ENCODE results near the gene ST3GAL3. TPM values are rescaled to one million over a fixed set of nuclear protein-coding genes. Genes with fewer than 3 reads are reported as not detected.

Gene ST3GAL3
- total and polyA plus RNA-seq, 11 donors, result 14.4 to 31.7 (median 26.3) TPM

DNA sequence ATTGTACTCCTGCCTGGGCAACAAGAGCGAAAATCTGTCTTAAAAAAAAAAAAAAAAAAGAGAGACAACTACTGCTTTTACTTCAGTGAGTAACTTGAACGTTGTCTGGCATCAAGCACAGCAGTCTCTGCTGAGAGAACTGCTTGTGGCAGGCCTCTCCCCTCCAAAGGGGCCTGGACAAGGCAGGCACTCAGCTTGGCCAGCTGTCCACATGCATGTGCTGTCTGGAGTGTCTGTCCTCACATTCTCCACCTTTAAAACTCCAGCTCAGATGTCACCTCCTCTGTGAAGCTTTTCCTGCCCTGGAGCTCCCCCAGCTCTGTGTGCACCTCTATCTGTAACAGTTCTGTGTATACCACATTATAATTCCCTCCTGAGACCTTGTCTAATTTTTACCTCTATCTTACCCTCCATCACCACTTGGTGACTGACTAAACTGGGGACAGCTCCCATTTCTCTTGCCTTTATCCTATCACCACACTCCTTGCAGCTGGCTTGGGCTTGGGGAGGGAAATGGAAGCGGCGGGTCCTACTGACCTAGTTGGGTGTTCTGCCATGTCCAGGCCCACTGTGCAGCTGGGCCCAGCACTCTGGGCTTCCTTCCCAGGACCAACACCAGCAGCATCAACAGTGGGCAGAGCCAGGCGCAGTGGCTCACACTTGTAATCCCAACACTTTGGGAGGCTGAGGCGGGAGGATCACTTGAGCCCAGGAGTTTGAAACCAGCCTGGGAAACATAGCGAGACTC lies 154.8 kb downstream of the ST3GAL3 start:
- ATAC-seq, result peak; percentile 52 to 65 (median 58)
- Histone ChIP-seq H3K36me3 (peaks cover 0 to 3% (median 0%) of the 10 kb centered on the region in 9 donors), H3K4me3 (no peak overlapping the region), H3K4me1 (peaks cover 0 to 57% (median 17%) of the 10 kb centered on the region in 12 donors), H3K27ac (peak overlapping the region in 6 of 12 donors; percentile 5 to 53 (median 36)), H3K27me3 (no peaks in the 10 kb centered on the region), H3K9me3 (no peaks in the 10 kb centered on the region)
- TF ChIP-seq, protein P1, sequence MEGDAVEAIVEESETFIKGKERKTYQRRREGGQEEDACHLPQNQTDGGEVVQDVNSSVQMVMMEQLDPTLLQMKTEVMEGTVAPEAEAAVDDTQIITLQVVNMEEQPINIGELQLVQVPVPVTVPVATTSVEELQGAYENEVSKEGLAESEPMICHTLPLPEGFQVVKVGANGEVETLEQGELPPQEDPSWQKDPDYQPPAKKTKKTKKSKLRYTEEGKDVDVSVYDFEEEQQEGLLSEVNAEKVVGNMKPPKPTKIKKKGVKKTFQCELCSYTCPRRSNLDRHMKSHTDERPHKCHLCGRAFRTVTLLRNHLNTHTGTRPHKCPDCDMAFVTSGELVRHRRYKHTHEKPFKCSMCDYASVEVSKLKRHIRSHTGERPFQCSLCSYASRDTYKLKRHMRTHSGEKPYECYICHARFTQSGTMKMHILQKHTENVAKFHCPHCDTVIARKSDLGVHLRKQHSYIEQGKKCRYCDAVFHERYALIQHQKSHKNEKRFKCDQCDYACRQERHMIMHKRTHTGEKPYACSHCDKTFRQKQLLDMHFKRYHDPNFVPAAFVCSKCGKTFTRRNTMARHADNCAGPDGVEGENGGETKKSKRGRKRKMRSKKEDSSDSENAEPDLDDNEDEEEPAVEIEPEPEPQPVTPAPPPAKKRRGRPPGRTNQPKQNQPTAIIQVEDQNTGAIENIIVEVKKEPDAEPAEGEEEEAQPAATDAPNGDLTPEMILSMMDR (IDR thresholded peaks at IDR 0.05), result no peak
- TF ChIP-seq POLR2A (IDR thresholded peaks at IDR 0.05), result no peak
- intact Hi-C loops (cut with DNase I), result no loop called here
- 79 to 88% (median 88%) methylated on average over 7 of the region's 7 CpGs for WGBS, 4 donors
- peak in 1 of 5 donors; percentile 65 for DNase-seq

DNA sequence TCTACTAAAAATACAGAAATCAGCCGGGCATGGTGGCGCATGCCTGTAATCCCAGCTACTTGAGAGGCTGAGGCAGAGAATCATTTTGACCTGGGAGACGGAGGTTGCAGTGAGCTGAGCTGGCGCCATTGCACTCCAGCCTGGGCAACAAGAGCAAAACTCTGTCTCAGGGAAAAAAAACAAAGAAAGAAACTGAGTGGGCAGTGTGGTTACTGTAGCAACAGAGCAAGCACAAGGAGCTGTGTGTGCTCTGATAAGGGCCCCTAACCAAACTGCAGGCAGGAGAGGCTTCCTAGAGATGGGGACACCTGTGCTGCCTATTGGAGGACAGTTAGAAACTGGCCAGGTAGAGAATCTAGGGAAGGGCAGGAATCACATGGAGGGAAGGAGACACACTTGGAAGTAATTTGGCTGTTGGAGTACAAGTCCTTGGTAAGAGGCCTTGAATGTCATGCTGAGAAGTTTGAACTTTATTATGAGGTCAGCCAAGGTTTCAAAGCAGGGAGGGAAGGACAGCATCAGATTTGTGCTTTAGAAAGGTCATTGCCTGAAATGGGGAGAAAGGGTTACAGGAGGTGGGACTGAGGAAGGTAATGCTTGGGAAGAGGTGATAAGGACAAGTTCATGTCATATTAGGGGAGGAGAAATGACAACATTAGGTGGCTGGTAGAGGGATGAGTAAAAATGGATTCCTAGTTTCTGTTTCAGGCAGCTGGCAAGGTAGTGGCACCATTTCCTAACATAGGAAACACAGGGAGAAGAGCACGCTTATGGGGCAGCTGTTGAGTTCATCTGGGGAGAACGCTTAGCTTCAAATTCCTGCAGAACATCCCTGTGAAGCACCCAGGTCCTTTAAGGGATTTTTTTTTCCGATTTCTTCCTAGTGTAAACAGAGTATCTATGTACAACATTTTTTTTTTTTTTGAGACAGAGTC lies 157.0 kb downstream of the ST3GAL3 start:
- no peaks in the 10 kb centered on the region for H3K36me3 ChIP-seq
- peak in 1 of 4 donors; percentile 9 for ATAC-seq

DNA sequence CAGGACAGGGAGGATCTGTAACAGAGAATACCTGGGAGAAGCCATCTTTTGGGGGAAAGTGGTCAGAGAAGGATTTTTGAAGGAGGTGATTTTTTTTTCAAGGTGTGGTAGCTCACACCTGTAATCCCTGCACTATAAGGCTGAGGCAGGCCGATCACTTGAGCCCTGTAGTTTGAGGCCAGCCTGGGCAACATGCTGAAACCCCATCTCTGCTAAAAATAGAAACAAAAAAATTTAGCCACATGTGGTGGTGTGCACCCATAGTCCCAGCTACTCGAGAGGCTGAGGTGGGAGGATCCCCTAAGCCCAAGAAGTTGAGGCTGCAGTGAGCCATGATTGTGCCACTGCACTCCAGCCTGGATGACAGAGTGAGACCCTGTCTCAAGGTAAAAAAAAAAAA lies 158.9 kb downstream of the ST3GAL3 start:
- DNase-seq (no peak), ATAC-seq (no peak)
- peaks cover 0 to 72% (median 31%) of the 10 kb centered on the region in 12 donors for H3K4me1 ChIP-seq
- TF ChIP-seq, protein P1 (IDR thresholded peaks at IDR 0.05), result no peak
- TF ChIP-seq POLR2A (IDR thresholded peaks at IDR 0.05), result no peak
- H3K27me3 ChIP-seq, result no peaks in the 10 kb centered on the region
- no peak overlapping the region for H3K27ac ChIP-seq
- 76 to 95% (median 87%) methylated on average over 2 of the region's 2 CpGs for WGBS, 4 donors
- intact Hi-C loops (cut with DNase I), result no loop called here
- no peaks in the 10 kb centered on the region for H3K9me3 ChIP-seq
- H3K36me3 ChIP-seq, result no peaks in the 10 kb centered on the region
- H3K4me3 ChIP-seq, result no peak overlapping the region

More for the DNA sequence above, 157.0 kb downstream of the ST3GAL3 start:
- Histone ChIP-seq H3K4me1 (peaks cover 0 to 65% (median 26%) of the 10 kb centered on the region in 12 donors), H3K4me3 (no peak overlapping the region), H3K27ac (peak overlapping the region in 1 of 12 donors; percentile 32), H3K27me3 (no peaks in the 10 kb centered on the region), H3K9me3 (no peaks in the 10 kb centered on the region)
- DNase-seq, result no peak
- intact Hi-C loops (cut with DNase I), result no loop called here
- TF ChIP-seq POLR2A (IDR thresholded peaks at IDR 0.05), result no peak
- TF ChIP-seq, protein P1 (IDR thresholded peaks at IDR 0.05), result no peak
- WGBS, 4 donors, result 89 to 93% (median 92%) methylated on average over 7 of the region's 7 CpGs
